ENCODE results near the gene SFXN5. TPM values are rescaled to one million over a fixed set of nuclear protein-coding genes. Genes with fewer than 3 reads are reported as not detected.
"Not testable (repeated sequence)": the region's sequence is repeated elsewhere in the genome, so short reads cannot be mapped to it uniquely, and the experiment has no call there.

Gene SFXN5
- total RNA-seq, 2 donors from 2014 or later, result 7.6 to 10.3 TPM

GRCh38 chr2:73076701-73077423 is 5.3 kb upstream of the SFXN5 start:
- no peaks in the 10 kb centered on the region for H3K9me3 Mint-ChIP-seq
- peak overlapping the region; percentile 1 for H3K27ac Mint-ChIP-seq
- H3K4me3 Mint-ChIP-seq, result no peak overlapping the region
- no peak for ATAC-seq (replicated peaks)
- H3K27me3 Mint-ChIP-seq, result no peaks in the 10 kb centered on the region
- H3K36me3 Mint-ChIP-seq (ENCODE audit: low read depth), result peaks cover 18% of the 10 kb centered on the region
- no peaks in the 10 kb centered on the region for H3K4me1 Mint-ChIP-seq

- no peak overlapping the region for H3K4me3 Mint-ChIP-seq
- H3K36me3 Mint-ChIP-seq (ENCODE audit: low read depth), result peaks cover 24% of the 10 kb centered on the region
- ATAC-seq (replicated peaks), result no peak
- H3K4me1 Mint-ChIP-seq, result no peaks in the 10 kb centered on the region
- no peak overlapping the region for H3K27ac Mint-ChIP-seq
- no peaks in the 10 kb centered on the region for H3K27me3 Mint-ChIP-seq
- H3K9me3 Mint-ChIP-seq, result no peaks in the 10 kb centered on the region
Measured at GRCh38 chr2:73075477-73076373, 4.2 kb upstream of the SFXN5 start.

GRCh38 chr2:73074110-73075069 is 2.9 kb upstream of the SFXN5 start:
- Mint-ChIP-seq H3K27me3 (no peaks in the 10 kb centered on the region), H3K36me3 (ENCODE audit: low read depth) (peaks cover 22% of the 10 kb centered on the region), H3K4me1 (peaks cover 10% of the 10 kb centered on the region)

GRCh38 chr2:73072416-73072815 is 904 bp upstream of the SFXN5 start:
- peaks cover 20% of the 10 kb centered on the region for H3K4me1 Mint-ChIP-seq
- H3K27ac Mint-ChIP-seq, result peak overlapping the region; percentile 92
- peak overlapping the region; percentile 92 for H3K4me3 Mint-ChIP-seq
- no peaks in the 10 kb centered on the region for H3K27me3 Mint-ChIP-seq
- H3K9me3 Mint-ChIP-seq, result no peaks in the 10 kb centered on the region
- no peak for ATAC-seq (replicated peaks)
- peaks cover 14% of the 10 kb centered on the region for H3K36me3 Mint-ChIP-seq (ENCODE audit: low read depth)

More at GRCh38 chr2:73074110-73075069, 2.9 kb upstream of the SFXN5 start:
- no peaks in the 10 kb centered on the region for H3K9me3 Mint-ChIP-seq
- H3K4me3 Mint-ChIP-seq, result no peak overlapping the region
- no peak for ATAC-seq (replicated peaks)
- H3K27ac Mint-ChIP-seq, result peak overlapping the region; percentile 30

DNA sequence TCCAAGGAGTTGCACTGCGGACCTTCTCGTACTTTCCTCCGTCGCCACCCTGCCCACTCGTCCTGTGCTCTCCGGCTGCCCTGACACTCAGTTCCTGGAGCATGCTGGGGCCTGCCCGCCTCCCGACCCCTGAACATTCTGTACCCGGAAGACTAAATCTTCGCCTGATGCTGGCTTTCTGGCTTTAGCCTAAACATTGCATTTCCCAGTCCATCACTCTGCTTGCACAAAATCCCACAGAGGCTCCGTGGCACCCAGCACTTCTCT is 550 bp upstream of the SFXN5 start:
- Mint-ChIP-seq H3K9me3 (no peaks in the 10 kb centered on the region), H3K27ac (peak overlapping the region; percentile 92), H3K4me1 (peaks cover 20% of the 10 kb centered on the region), H3K36me3 (ENCODE audit: low read depth) (peaks cover 14% of the 10 kb centered on the region), H3K4me3 (peak overlapping the region; percentile 92), H3K27me3 (no peaks in the 10 kb centered on the region)
- no peak for ATAC-seq (replicated peaks)

- peaks cover 10% of the 10 kb centered on the region for H3K36me3 Mint-ChIP-seq (ENCODE audit: low read depth)
- peak overlapping the region; percentile 92 for H3K4me3 Mint-ChIP-seq
Measured at GRCh38 chr2:73070643-73071359, 711 bp downstream of the SFXN5 start.

GRCh38 chr2:73069855-73070642 is 1.5 kb downstream of the SFXN5 start:
- Mint-ChIP-seq H3K27ac (peak overlapping the region; percentile 87), H3K27me3 (no peaks in the 10 kb centered on the region), H3K36me3 (ENCODE audit: low read depth) (peaks cover 10% of the 10 kb centered on the region), H3K4me1 (peaks cover 20% of the 10 kb centered on the region), H3K9me3 (no peaks in the 10 kb centered on the region), H3K4me3 (peak overlapping the region; percentile 92)
- ATAC-seq (replicated peaks), result no peak

More at GRCh38 chr2:73070643-73071359, 711 bp downstream of the SFXN5 start:
- Mint-ChIP-seq H3K27ac (peak overlapping the region; percentile 92), H3K4me1 (peaks cover 20% of the 10 kb centered on the region), H3K27me3 (no peaks in the 10 kb centered on the region), H3K9me3 (no peaks in the 10 kb centered on the region)
- ATAC-seq (replicated peaks), result peak; percentile 15

- peak overlapping the region; percentile 87 for H3K27ac Mint-ChIP-seq
- no peaks in the 10 kb centered on the region for H3K27me3 Mint-ChIP-seq
- no peaks in the 10 kb centered on the region for H3K9me3 Mint-ChIP-seq
- peak overlapping the region; percentile 92 for H3K4me3 Mint-ChIP-seq
- peaks cover 10% of the 10 kb centered on the region for H3K36me3 Mint-ChIP-seq (ENCODE audit: low read depth)
- peaks cover 20% of the 10 kb centered on the region for H3K4me1 Mint-ChIP-seq
- no peak for ATAC-seq (replicated peaks)
Measured at GRCh38 chr2:73069041-73069854, 2.3 kb downstream of the SFXN5 start.

- peaks cover 25% of the 10 kb centered on the region for H3K4me1 Mint-ChIP-seq
- no peaks in the 10 kb centered on the region for H3K9me3 Mint-ChIP-seq
- no peak for ATAC-seq (replicated peaks)
- H3K27ac Mint-ChIP-seq, result no peak overlapping the region
- peaks cover 10% of the 10 kb centered on the region for H3K36me3 Mint-ChIP-seq (ENCODE audit: low read depth)
- no peak overlapping the region for H3K4me3 Mint-ChIP-seq
- H3K27me3 Mint-ChIP-seq, result no peaks in the 10 kb centered on the region
Measured at GRCh38 chr2:73068147-73068546, 3.4 kb downstream of the SFXN5 start.

- no peak for ATAC-seq (replicated peaks)
- H3K27me3 Mint-ChIP-seq, result no peaks in the 10 kb centered on the region
- H3K36me3 Mint-ChIP-seq (ENCODE audit: low read depth), result peaks cover 8% of the 10 kb centered on the region
- H3K9me3 Mint-ChIP-seq, result no peaks in the 10 kb centered on the region
- no peak overlapping the region for H3K27ac Mint-ChIP-seq
- no peak overlapping the region for H3K4me3 Mint-ChIP-seq
- peaks cover 25% of the 10 kb centered on the region for H3K4me1 Mint-ChIP-seq
Measured at GRCh38 chr2:73067043-73067442, 4.5 kb downstream of the SFXN5 start.

DNA sequence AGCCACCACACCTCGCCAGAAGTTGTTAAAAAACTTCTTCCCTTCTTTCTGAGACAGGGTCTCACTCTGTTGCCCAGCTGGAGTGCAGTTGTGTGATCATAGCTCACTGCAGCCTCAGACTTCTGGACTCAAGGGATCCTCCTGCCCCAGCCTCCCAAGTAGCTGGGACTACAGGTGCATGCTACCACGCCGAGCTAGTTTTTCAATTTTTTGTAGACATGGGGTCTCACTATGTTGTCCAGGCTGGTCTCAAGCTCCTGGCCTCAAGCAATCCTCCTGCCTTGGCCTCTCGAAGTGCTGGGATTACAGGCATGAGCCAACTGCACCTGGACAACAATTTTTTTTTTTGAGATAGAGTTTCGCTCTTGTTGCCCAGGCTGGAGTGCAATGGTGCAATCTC is 6.4 kb downstream of the SFXN5 start:
- not testable (repeated sequence) for H3K27me3 Mint-ChIP-seq; H3K36me3 Mint-ChIP-seq (ENCODE audit: low read depth); H3K4me3 Mint-ChIP-seq; H3K27ac Mint-ChIP-seq; H3K9me3 Mint-ChIP-seq; ATAC-seq (replicated peaks)
- H3K4me1 Mint-ChIP-seq, result peaks cover 22% of the 10 kb centered on the region

DNA sequence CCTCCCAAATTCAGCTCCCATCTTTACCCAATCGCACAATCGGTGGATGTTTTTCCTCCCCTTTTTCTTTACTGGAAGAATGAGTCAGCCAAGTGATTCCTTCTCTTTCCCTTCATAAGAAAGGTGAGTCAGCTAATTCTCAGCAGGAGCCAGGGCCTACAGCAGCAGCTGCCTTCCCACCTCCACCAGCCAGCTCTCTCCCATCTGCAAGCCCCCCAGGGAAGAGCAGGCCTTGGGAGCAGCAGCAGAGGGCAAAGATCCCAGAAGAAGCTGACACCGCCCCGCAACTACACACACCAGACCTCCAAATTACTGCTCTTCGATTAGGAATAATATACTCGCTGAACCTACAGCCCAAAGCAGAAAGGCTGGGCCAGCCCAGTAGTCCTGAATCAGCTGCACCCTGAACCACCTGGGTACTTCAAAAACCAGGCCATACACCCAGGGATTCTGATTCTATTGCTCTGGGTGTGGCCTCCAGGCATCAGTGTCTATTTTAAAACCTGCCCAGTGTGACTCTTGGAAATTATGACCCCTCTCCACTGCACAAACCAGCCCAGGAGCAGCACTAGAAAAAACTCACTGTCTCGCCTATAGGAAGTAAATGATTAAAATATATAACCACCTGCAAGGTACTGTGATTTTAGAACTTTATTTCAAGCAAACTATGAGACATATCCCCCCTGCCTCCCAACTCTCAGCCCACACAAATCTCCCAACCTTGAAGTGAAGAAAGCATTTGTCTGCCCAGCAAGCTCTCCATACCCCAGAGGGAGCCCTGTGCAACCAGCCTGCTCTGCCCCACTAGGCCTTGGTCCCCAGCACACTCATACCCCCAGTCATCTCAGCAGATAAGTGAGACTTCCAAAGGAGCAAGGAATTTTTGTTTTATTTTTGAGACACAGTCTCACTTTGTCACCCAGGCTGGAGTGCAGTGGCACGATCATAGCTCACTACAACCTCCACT is 7.3 kb downstream of the SFXN5 start:
- Mint-ChIP-seq H3K4me1 (peaks cover 13% of the 10 kb centered on the region), H3K27ac (peak overlapping the region; percentile 56), H3K4me3 (no peak overlapping the region), H3K9me3 (no peaks in the 10 kb centered on the region), H3K27me3 (no peaks in the 10 kb centered on the region), H3K36me3 (ENCODE audit: low read depth) (no peaks in the 10 kb centered on the region)
- no peak for ATAC-seq (replicated peaks)
